GM03348 (cell line): ENCODE data around the gene PSD2.

Source experiments
- DNase-seq: peaks from one replicate; pipeline ENCODE4 v3.0.0; 2012; ENCODE audit warnings: low spot score

The PSD2 gene

GRCh38 chr5:139880416-139881142, 85.0 kb downstream of the PSD2 start:
- no peak for DNase-seq

- DNase-seq: no peak
Observed at GRCh38 chr5:139881143-139881733, 85.6 kb downstream of the PSD2 start.

- DNase-seq: no peak
Observed at GRCh38 chr5:139882316-139882715, 86.7 kb downstream of the PSD2 start.

DNA sequence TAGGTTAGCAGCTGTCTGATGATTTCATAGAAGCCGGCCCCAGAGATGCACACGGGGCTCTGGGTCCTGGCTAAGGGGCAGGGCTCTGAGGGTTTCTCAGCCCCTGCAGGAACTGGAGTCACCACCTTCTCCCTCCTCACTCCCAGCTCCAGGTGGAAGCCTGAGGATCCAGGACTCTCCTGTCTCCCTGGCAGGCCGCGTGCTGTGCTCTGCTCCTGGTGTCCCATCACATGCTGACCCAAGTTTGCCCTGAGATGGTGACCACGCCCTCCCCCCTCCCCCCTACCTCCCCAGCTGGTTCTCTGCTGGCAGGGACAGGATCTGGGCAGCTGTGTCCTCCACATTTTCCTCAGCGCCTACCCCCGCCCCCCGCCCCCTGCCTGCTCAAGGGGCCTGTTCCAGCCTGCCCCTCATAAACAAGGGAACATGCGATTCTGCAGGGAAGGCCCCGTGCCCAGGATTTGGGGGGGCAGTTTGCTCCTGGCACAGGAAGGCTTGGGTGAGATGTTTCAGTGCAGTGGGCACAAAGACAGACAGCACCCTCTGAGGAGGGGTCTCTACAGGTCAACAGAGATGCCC, 87.4 kb downstream of the PSD2 start:
- DNase-seq: no peak

DNA sequence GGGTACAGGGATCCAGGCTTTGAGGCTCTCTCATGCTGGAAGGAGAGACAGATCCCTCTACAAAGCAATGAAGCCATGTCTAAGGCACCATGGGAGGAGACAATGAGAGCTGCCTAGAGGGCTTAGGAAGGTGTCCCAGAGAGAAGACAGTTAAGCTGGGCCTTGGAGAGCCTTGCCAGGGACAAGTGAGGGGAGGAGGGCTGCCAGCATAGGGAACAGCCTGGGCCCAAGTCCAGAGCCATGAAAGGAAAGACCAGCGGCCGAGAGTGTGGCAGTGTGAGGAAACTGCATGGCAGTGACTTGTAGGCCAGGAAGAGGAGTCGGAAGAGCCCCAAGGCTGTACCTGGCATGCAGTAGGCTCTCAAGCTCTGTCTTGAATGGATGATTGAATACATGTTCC, 88.5 kb downstream of the PSD2 start:
- no peak for DNase-seq

GRCh38 chr5:139884734-139885133, 89.1 kb downstream of the PSD2 start:
- DNase-seq: no peak

GRCh38 chr5:139885172-139885856, 89.7 kb downstream of the PSD2 start:
- no peak for DNase-seq

GRCh38 chr5:139885857-139886208, 90.2 kb downstream of the PSD2 start:
- DNase-seq: no peak

GRCh38 chr5:139886213-139886612, 90.6 kb downstream of the PSD2 start:
- DNase-seq: no peak

- DNase-seq: no peak
Observed at GRCh38 chr5:139888370-139888769, 92.8 kb downstream of the PSD2 start.

DNA sequence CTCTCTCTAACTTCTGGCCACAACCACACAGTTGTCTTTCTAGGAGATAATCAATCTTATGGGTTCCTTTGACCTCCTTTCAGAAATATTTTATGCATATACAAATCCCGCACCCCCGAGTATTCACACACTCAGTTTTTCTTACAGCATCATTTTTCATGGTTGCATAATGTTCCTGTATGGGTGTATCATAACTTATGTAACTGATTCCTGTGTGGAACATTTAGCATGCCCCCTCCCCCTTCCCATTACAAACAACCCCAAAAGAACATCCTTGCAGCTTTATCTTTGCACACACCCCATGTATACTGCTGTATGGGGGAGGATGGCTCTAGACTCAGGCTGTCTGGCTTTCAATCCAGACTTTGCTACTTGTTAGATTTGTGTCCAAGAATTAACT, 93.8 kb downstream of the PSD2 start:
- no peak for DNase-seq

GRCh38 chr5:139893873-139894272, 98.3 kb downstream of the PSD2 start:
- DNase-seq: no peak
